GM19351 (cell line): ENCODE data around the gene ACSF3.

Experiments
- ATAC-seq: cut with Tn5 transposase; IDR thresholded peaks from one replicate; pipeline ENCODE4 v1.9.1; 2021; ENCODE audit warnings: mild to moderate bottlenecking, moderate library complexity; ENCODE audit not compliant: unreplicated experiment

ACSF3 gene

DNA sequence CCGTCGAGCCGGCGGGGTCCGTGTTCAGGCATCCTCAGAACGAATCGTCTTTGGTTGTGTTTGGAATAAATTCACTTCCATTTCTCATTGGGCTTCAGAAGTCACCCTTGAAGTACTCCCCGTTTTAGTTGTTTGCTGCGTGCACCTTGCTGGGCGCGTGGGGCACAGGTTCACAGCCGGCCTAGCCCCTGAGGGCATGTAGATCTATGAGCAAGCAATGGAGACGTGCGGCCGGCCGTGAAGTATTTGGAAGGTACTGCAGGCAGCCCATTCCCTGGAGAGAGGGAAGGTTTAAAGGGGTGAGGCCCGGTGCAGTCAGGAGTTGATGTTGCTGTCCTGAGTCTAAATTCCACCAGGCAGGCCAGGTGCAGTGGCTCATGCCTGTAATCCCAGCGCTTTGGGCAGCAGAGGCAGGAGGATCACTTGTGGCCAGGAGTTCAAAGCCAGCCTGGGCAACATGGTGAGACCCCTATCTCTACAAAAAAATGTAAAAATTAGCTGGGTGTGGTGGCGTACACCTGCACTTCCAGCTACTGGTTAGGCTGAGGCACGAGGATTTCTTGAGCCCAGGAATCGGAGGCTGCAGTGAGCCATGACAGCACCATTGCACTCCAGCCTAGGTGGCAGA is 714 bp downstream of the ACSF3 start:
- no peak for ATAC-seq

DNA sequence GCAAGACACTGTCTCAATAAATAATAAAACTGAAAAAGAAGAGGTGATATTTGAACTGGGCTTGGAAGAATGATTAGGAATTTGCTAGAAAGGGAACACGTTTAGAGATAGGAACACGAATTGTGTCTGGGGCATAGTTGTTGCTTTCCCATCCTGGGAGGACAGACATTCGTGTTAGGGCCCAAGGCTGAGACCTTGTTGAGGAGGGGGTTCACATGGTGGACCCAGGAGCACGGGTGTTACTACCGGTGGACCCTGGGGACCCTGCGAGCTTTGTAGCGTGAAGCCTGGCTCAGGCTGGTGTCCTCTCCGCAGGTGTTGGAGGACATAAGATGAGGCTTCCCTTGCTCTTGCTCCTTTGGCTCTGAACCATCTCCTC is 1.2 kb downstream of the ACSF3 start:
- ATAC-seq, result no peak

DNA sequence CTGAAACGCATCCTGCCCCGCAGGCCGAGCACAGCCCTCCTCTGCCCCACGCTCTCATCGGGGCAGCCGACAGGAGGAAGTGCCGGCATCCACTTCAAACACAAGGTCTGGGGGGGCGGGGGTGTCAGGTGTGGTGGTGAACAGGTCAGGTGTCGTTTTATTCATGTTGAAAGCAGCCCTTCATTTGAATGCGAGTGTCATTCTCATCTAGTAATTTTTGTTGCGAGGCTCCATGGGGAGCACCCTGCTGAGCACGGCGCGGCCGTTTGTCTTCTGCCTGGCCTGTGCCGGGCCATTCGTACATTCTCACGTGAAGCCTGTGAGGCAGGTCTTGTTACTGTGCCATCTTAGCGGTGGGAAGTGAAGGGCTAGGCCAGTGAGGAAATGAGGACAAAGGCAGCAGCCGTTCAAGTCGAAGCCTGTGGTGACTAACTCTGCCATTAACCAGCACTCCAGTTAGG is 1.9 kb downstream of the ACSF3 start:
- no peak for ATAC-seq

DNA sequence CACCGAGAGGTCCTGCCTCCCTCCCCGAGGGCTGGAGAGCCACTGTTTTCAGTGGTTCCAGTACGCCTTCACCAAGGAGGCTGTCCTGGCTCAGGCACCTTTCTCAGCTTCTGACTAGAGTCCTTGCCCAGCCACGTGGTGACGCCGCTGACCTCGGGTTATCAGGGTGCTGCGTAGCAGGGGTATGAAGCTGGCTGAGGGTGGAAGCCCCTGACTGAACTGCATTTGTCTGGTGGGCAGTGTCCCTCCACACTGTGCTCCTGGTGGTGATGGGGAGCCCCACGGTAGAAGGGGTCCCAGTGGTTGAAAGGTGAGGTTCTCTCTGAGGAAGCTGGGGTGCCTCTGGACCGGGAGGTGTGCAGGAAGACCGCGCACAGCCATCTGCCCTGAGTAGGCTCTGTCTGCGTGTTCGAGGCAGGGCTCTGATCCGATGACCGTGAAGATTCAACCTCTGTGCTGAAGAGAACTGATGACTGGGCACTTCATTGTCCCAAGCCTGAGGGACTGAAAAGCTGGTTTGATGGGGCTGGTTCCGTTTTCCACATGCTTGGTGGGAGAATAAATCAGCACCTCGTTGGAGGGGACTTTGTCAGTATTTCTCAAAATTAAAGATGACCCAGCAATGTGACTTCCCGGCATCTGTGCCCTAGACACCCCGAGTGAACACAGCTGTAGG is 2.5 kb downstream of the ACSF3 start:
- no peak for ATAC-seq

DNA sequence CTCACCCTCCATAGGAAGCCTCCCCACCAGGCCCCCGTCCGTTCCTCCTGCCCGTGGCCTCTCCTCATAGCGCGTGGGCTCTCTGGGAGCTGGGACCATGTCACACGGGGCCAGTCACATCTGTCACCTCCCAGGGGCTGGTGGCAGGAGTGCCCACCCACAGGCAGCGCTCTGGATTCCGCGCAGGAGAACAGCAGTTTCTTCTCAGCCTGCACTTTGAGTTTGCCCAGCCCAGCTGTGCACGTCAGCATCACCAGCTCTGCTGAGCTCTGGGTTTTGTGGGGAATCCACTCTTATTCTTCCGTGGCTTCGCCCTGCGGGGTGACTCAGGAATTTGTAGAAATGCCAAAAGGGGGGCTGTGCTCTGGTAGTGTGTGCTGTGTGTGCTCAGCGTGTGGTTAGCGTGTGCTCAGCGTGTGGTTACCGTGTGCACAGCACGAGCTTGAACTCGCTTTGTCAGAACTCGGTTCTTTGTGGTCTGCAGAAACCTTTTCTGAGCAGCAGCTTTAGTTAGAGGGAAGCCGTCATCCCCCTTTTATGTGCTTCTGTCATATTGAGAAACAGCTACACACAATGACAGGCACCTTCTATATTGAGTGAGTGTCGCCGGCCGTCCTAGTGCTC is 3.2 kb downstream of the ACSF3 start:
- ATAC-seq, result no peak

DNA sequence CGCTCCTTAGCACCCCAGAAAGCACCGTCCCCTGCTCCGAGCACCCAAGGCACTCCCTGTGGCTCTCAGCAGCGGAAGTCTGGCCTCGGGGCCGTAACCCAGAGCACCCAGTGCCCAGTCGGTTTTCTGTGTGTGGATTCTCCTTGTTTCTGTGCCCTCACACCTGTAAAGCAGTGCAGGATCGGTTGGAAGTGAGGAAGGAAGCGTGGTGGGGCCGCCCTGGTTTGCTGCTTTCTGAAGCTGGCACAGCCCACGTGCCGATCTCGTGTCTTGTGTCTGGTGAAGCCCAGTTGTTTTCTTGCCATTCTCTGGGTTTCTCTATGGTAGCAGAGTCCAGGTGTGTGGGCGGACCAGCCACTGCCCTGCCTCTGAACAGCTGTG is 3.7 kb downstream of the ACSF3 start:
- ATAC-seq, result no peak

DNA sequence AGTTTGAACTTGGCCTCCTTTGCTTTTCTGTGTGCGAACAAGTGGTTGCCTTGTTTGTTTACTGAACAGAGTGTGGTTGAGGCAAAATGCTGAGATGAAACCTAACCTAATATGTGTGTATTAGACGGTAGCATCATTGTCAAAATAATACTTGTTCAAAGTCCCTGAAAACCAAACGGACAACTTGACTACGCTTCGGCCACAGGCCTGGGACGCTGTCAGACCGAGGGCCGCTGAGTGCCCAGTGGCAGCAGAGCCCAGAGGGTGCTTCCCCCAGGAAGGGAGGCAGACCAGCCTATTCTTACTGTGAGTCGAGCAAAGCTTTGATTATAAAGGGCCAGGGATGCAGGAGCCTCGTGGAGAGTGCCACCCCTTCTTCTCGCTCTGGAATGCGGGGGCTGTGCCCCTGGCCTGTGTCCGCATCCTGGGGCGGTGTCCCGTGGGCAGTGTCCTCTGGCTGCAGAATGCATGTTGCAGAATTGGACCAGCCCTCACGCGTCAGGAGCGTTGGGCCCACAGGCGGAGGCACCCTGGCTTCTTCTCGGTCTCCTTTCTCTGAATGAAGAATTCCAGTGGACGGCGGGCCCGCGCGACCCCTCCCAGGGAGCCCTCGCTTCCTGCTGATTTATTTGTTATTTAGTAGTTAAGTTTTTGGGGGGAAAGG is 5.2 kb downstream of the ACSF3 start:
- no peak for ATAC-seq

DNA sequence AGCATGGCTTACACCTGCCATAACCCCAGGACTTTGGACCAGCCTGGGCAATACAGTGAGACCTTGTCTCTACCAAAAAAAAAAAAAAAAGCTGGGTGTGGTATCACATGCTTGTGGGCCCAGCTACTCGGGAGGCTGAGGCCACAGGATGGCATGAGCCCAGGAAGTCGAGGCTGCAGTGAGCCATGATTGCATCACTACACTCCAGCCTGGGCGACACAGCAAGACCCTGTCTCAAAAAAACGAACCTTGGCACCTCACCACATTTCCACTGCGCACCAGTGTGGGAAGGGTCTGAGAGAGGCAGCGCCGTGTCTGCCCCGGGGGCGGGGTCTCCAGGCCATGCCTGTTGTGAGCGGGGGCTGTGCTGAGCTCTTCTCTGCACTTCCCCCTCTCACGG is 6.3 kb downstream of the ACSF3 start:
- no peak for ATAC-seq

DNA sequence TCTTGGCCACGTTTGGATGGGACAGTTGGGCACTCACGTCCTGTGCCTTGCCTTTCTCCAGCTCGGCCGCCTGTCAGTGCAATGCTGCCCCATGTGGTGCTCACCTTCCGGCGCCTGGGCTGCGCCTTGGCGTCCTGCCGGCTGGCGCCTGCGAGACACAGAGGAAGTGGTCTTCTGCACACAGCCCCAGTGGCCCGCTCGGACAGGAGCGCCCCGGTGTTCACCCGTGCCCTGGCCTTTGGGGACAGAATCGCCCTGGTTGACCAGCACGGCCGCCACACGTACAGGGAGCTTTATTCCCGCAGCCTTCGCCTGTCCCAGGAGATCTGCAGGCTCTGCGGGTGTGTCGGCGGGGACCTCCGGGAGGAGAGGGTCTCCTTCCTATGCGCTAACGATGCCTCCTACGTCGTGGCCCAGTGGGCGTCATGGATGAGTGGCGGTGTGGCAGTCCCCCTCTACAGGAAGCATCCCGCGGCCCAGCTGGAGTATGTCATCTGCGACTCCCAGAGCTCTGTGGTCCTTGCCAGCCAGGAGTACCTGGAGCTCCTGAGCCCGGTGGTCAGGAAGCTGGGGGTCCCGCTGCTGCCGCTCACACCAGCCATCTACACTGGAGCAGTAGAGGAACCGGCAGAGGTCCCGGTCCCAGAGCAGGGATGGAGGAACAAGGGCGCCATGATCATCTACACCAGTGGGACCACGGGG is 7.1 kb downstream of the ACSF3 start:
- no peak for ATAC-seq

DNA sequence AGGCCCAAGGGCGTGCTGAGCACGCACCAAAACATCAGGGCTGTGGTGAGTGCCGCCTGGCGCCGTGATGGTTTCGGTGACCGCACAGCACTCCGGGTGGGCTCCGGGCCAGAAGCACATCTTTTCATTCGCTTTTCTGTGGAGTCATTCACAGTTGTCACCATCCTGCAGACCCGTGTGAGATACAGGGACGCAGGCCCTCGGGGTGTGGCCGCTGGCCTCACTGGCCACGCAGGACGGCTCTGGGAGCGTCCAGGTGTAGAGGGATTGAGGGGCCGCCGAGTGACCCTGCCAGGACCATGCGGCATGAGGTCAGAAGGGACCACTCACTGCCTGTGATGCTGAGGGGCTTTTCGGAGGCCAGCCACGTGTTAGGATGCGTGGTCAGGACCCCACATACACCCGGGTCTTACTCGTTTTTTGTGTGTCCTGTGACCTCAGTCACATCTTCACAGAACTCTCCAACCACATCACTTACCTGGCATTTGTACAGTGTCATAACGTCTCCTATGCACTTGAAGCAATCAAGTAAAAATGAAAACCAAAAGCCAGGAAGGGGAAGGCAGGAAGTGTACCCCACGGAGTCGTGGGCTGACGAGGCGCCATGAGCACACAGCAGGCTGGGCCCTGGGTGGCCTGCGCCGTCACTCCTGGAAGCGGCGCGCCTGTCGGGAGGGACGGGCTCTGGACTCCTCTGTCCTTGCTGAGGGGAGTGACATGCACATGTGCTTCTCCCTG is 7.8 kb downstream of the ACSF3 start:
- no peak for ATAC-seq

DNA sequence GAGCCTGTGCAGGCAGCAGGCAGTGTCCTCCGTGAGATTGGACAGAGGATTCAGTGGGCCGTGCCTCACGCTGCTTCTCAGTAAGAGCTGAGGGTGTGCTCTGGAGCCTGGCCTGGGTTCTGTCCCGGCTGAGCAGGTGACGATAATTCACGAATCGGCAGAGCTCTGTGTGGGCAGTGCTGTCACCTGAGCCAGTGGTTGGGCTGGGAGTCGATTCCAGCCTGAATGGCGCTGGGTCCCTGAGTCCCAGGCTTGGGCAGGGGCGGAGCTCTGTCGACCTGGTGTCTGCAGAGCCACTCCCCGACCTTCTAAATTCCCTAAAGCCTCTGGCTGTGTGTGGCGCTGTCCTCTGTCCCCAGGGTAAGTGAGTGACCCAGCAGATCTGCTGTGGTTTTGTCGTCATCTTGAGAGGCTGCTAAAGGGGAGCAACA is 8.4 kb downstream of the ACSF3 start:
- ATAC-seq, result no peak

DNA sequence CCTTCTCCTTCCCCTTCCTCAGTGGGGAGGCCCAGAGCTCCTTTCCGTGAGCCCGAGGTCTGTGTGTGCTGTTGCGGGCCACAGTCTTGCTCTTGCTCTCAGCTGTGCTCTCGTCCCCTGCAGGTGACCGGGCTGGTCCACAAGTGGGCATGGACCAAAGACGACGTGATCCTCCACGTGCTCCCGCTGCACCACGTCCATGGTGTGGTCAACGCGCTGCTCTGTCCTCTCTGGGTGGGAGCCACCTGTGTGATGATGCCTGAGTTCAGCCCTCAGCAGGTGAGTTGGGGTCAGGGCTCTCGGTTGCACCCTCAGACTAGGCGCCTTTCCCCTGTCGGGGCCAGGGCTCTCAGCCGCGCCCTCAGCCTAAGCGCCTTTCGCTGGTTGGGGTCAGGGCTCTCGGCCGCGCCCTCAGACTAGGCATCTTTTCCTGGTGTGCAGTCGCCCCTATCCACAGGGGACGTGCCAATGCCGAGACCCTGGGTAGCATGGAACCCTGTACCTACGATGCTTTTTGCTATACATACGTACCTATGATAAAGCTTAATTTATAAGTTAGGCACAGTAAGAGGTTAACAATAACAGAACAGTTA is 8.9 kb downstream of the ACSF3 start:
- no peak for ATAC-seq

DNA sequence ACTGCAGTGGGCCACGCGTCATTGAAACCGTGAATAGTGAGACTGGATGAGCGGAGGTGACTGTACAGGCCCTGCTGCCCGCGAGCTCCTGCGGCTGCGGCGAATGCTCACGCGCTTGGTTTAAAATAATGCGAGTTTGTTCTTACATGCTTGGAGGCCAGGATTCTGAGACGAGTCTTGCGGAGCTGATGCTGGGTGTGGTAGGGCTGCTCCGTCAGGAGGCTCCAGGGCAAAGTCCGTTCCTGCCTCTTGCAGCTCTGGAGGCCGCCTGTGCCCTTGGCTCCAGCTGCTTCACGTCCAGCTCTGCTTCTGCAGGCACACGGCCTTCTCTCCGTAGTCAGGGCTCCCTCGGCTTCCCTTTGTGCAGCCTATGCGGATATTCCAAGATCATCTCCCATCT is 9.5 kb downstream of the ACSF3 start:
- ATAC-seq, result no peak

DNA sequence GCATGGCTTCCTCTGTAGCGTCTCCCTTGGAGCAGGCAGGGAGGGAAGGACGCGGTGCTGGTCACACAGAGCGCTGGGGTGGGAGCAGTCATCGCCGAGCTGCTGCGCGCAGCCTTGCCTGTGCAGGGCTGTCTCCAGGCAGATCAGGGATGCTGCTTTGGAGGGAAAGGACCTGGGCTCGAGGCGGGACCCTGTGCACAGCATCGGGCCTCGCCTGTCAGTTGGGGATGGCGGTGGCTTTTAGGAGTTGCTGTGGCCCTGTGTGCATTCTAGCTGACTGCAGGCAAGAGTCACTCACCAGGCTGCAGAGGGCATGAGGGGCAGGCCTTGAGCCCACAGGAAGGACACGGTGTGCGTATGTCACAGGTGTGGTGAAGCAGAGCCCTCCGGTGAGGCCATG is 10.1 kb downstream of the ACSF3 start:
- ATAC-seq, result no peak

DNA sequence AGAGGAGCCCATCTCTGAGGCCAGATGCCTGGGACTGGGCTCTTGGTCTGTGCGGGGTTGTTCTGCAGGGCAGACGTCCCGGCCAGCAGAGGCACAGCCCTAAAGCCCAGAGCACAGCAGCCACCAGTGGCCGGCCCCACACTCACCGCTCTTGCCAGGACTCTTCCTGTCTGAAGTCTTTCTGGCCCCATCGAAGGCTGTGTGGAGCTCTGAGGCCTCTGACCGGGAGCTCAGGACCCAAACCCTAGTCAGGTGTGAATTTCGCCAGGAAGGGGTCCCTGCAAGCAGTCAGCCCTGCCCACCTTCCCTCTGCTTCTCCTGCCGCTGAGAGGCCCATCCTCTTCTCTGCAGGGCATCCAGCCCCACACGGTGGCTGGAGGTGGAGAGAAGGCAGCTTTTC is 10.7 kb downstream of the ACSF3 start:
- no peak for ATAC-seq

DNA sequence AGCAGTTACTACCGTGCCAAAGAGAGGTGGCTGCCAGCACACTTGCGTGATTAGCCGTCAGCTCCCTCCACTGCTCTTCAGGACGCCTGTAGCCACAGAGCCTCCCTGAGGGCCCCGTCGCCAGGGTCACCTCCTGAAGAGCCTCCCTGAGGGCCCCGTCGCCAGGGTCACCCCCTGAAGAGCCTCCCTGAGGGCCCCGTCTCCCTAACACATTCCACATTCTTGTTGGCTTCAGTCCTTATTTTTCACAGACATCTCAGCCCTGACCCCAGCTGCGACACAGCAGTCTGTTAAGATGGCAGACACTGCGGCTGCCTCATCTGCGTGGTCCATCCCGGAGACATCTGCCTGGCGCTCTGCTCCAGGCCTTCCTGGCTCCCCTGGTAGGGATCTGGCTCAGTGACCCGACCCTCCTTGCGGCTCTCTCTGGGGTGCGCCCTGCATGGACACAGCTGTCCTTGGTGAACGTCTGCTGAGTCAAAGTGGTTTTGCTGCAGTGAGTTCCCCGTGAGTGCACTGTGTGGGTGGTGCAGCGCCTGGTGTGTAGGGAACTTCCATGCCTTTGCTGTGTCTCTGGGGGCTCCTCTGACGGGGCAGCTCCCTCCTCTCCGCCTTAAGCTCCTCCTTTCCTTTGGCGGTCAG is 11.4 kb downstream of the ACSF3 start:
- no peak for ATAC-seq

DNA sequence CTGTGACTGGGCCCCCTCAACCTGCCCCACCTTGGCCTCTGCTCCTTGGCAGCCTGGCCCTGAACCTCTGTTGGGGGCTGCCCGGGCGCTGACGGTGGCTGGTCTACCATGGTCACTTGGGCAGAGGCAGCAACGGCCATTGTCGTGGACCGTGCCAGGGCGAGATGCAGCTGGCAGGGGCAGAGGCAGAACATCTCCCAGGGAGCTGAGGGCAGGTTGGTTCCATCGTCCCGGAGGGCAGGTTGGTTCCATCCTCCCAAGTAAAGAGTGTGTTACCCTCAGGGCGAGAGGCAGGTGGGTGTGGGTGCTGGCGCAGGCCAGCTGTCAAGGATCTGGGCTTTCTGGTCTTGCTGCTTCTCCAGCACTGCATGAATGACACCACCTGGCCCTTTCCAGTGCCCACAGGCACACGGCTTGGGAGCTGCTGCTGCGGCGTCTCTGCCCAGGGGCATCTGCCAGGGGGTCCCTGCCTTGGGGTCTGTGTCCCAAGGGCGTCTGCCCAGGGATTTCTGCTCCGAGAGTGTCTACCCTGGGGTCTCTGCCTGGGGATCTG is 12.0 kb downstream of the ACSF3 start:
- ATAC-seq, result no peak

DNA sequence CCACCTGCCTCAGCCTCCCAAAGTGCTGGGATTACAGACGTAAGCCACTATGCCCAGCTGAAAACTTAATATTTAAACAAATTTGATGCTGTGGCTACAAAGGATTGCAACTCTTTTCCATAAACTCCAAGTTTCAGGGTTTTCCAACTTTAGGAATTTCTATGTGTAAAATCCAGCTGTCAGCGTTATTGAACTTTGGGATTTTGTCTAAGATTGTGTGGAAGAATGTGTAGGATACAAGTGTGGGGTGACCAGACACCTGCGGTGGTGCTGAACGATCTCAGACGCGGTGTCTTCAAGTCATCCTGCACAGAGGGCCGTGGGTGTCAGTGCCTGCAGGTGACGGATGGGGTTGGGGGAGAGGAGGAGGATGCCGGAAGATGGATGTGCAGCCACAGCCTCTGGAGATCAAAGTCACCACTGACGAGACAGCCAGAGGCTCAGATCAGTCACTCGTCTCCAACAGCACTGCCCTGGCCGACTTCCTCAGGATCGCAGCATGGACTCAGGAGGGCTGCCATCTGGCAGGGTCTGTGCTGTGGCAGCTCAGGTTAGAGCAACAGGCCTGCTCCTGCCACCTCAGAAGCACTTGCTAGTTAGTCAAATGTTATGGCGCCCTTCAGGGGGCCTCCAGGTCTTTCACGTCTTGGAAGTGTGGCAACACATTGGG is 13.0 kb downstream of the ACSF3 start:
- ATAC-seq, result no peak

DNA sequence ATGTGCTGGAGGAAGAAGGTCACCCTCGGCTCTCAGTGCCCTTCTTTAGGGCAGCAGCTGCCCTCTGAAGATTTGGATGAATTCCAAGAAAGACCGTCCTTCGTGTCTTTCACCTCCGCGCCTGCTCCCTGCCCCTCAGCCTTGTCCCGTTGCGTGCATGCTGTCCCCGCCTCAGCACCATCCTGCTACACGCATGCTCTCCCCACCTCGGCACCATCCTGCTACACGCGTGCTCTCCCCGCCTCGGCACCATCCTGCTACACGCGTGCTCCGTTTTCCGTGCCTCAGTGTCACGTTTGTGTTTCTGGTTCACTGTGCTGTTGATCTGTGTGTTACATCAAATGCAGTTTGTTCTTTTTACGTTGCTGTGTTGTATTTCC is 13.5 kb downstream of the ACSF3 start:
- no peak for ATAC-seq
